GM21423 (cell line): ENCODE data around the gene BNIP3.
"Not testable (repeated sequence)": the region's sequence is repeated elsewhere in the genome, so short reads cannot be mapped to it uniquely, and the experiment has no call there.

Experiments used
- ATAC-seq: cut with Tn5 transposase; IDR thresholded peaks from one replicate; pipeline ENCODE4 v1.9.1; 2021; ENCODE audit warnings: mild to moderate bottlenecking, moderate library complexity; ENCODE audit not compliant: unreplicated experiment

BNIP3 gene

DNA sequence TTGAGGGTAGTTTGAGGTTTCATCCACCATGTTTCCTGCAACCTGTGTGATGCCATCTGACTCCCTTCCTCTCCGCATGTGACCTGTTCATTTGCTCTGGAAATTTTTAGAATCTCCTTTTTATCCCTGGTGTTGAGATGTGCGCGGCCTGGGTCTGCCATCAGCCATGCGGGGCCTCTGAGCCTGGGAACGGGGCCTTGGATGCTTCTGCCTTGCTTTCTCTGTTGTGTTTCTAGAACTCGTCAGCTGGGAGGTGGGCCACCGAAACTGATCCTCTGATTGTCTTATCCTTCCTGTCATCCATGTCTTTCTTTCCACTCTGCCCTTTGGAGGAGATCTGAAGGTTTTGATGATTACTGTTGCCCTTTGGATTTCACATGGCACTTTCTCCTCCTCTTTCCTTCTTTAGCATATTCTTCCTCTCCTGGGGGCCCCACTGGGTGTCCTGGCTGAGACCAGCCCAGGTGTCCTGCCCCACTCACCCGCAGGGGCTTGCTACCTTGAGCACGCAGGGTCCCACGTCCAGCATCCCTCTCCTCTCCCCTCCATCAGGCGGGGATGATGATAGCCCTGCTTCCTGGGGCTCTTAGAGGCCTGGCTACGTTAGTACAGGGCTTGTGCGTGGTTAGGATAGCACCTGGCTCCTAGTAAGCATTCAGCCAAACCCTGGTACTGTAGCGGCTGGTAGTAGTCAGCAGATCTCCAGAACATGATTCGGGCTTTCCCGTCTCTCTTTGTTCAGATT, 51.0 kb downstream of the BNIP3 start:
- no peak for ATAC-seq

DNA sequence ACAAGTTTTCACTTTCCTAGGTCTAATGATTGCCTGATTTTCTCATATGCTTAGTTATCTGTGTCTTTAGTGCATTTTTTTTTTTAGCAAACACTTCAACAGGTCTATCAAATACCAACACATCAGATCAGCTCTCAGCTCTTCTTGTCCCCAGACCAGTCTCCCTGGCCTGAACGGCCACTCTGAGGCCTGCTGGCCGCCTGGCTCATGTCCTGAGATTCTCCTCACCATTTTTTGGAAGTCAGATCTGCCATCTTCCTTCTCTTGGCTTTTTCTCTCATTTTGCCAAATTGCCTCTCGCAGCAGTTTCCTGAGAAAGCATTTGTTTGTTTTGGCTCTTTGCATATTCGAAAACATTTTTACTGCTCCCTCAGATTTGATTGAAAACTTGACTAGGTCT, 51.6 kb downstream of the BNIP3 start:
- no peak for ATAC-seq

DNA sequence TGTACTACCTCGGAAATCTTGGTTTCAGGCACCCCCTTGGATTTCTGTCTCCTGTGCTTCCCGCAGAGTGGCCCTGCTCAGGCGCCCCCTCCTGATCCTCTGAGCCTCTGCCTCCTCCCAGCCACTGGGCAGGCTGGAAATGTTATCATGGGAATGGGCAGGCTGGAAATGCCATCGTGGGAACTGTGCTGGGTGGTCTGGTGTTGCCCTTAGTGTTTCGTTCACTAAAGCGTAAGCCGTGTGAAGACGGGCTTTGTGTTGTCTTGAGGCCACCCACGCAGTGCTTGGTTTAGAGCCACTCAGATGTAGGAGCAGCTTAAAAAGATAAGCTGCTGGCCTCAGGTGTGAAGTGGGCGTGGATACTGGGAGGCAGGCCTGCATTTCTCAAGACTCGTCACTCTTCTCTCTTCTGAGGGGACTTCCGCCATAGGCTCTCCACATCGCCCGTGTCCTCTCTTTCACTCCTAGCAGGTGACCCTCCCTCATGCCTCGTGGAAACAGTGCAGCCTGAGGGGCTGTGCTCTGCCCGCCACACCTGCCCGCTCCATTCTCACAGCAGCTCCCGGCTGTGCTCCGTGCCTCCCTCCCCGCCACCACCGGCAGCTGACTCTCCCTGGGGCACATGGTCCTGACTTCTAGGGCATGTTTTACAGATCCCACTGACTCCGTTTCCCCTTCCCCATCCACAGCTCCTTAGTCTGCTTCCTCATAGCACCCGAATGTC, 52.4 kb downstream of the BNIP3 start:
- no peak for ATAC-seq

DNA sequence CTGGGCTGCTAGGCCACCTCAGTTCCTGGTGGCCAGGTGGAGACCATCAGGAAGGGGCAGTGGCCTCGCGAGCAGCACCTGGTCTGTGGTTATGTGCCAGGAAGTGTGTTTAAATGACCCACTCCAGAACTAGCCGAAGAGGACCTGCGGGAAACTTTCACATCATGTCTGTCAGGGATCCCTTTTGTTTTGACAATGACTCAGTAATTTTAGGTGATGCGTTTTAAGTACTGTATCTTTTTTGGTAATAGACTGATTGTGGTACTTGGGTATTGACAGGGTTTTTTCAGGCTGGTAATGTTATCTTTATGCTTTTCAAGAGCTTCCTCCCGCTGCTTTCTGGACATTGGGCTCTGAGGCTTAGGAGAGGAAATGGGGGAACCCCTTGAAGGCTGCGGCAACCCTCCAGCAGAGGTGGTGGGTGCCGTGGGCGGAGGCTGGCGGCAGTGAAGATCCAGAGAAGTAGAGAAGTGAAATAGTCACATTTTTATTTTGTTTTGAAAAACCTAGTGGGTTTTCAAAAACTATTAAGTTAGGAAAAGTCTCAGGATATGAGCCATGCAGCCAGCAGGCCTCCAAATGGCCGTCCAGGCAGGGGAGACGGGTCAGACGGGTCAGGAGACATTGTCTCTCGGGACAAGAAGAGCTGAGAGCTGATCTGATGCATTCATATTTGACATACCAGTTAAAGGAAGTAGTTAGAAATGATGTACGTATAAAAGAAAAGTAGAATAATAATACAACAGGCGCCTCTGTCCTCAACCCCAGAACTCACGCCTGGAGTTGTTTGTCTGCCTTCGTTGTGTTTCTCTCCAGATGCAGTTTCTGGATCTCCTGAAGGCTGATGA, 53.3 kb downstream of the BNIP3 start:
- peak; percentile 79 for ATAC-seq

DNA sequence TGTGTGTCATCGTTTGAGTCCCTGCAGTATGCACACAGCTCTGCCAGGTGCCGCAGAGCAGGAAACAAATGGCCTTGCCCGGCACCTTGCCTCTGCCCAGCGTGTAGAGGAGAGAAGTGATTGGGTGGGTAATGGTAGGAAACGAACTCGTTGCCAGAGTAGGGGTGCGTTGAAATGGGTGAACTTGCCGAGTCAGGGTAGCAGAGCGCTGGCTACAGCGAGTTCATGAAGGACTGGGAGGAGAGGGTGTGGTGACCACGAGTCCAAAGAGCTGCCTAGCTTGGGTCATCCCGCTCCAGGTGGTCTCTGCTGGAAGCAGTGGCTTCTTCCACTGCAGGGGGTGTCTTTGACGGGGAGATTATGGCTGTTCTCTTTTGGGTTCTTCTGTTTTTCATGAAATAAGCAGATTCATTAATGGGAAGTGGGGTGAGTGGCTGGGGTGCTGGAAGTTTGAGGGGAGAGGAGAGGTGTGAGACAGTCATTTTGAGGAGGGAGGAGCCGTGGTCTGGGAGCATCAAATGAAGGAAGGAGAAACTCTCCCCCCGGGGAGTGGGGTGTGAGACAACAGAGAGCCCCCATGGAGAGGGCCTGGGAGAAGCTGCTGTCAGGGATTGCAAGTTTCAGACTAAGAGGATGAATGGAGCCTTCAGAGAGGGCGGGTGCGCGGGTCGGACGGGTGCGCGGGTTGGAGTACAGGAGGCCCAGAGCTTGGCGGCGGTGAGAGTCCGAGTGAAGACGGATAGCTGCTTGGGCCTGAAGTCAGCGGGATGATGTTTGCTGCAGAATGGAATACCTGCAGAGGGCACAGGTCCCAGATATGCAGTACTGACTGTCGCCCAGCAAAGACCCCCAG, 54.8 kb downstream of the BNIP3 start:
- ATAC-seq, result no peak

DNA sequence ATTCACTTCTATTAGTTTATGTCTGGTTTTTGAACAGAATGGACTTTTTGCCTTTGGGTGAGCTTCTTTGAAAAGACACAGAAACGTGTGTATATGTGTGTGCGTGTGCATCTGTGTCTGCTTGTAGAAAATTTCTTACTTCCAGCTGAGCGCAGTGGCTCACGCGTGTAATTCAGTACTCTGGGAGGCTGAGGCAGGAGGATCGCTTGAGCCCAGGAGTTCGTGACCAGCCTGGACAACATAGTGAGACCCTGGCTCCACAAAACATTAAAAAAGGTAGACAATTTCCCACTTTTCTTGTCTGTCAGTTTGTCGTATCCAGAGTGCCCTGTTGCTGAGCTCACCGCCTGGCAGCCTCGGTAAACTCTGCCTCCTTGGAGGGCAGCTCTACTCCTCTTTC, 55.5 kb downstream of the BNIP3 start:
- ATAC-seq, result no peak

DNA sequence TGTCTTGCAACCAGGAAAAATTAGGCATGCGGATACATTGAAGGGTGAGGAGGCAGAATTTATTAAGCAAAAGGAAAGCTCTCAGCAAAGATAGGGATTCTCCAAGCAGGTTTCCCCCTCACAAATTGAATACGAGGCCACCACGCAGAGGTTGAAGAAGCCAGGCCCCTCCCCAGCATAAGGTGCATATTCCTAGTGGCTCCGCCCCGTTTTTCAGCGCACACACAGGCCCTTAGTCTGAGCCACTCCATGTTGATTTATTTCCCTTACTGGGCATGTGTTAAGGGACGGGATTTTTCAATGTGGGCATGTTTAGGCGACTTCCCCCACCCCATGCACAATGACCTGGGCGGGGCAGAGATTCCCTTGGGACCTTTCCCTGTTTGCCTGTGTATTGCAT, 56.0 kb downstream of the BNIP3 start:
- ATAC-seq, result no peak

DNA sequence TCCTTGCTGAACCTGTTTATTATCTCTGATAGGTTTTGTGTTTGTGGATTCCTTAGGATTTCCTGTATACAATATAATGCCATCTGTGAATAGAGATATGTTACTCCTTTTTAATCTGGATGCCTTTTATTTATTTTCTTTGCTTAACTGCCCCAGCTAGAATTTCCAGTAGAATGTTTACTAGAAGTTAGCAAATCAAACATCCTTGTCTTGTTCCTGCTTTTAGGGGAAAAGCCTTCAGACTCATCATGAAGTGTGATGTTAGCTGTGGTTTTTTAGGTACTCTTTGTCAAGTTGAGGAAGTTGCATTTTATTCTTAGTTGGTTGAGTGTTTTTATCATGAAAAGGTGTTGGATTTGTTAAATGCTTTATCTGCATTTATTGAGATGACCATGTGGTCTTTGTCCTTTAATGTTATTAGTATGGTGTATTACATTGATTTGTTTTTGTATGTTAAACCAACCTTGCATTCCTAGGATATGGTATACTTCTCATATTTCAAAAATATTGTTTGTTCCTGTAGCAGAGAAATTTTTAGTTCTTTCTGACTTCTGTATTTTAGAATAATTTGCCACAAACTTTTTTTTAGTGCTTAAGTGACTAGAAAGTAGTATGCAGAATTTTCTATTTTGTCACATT, 56.6 kb downstream of the BNIP3 start:
- ATAC-seq, result no peak

DNA sequence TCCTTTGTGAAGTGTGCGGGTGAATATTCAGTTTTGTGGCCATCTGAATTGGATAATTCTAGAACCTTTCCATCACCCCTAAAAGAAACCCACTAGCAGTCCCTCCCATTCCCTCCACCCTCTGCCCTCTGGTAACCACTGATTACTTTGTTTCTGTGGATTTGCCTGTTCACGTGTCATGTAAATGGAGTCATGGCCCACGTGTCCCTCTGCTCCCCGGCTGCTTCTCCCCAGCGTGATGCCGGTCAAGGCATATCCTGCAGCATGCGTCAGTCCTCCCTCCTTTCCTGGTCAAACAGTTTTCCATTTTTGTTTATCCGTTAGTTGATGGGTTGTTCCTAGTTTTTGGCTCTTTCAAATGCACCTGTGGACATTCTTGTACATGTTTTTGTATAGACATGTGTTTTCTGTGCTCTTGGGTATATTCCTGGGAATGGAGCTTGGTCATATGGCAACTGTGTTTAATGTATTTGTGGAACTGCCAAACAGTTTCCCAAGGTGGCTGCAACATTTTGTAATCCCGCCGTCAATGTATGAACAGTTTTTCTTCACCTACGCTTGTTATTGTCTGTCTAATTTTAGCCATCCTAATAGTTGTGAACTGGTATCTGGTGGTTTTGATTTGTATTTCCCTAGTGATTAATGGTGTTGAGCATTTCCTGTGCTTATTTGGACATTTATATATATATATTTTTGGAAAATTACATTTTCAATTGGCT, 58.5 kb downstream of the BNIP3 start:
- no peak for ATAC-seq

DNA sequence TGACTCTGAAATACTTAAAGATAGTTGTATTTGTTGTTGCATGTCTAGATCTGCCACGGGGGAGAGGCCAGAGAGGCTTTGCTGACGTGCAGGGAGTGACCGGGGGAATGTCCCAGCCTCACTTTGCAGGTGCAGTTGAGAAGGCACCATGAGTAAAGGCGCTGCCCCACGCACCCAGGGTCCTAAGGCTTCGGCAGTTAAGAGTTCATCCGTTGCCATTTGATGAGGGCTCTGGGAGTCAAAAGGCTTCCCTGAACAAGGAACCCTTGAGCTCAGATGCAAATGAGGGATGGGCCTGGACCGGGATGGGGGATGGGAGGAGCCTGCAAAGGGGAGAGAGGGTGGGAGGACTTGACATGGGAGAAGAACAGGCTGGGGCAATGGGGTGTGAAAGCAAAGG, 60.5 kb downstream of the BNIP3 start:
- peak; percentile 65 for ATAC-seq

DNA sequence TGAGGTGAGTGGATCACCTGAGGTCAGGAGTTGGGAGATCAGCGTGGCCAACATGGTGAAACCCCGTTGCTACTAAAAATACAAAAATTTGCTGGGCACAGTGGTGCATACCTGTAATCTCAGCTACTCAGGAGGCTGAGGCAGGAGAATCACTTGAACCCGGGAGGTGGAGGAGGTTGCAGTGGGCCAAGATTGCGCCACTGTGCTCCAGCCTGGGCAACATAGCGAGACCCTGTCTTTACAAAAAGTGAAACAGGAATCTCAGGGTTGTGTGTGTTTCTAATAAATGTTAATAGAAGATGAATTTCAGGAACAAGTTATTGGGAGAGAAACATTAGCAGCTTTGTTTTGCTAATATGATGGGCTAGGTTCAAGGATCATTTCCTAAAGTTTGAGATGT, 61.0 kb downstream of the BNIP3 start:
- ATAC-seq, result no peak

DNA sequence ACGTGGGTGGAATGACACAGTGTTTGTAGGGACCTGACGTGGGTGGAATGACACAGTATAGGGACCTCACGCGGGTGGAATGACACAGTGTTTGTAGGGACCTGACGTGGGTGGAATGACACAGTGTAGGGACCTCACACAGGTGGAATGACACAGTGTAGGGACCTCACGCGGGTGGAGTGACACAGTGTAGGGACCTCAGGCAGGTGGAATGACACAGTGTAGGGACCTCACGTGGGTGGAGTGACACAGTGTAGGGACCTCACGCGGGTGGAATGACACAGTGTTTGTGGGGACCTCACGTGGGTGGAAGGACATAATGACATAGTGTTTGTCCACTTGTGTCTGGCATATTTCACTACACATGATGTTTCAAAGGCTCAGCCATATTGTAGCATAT, 61.6 kb downstream of the BNIP3 start:
- no peak for ATAC-seq

DNA sequence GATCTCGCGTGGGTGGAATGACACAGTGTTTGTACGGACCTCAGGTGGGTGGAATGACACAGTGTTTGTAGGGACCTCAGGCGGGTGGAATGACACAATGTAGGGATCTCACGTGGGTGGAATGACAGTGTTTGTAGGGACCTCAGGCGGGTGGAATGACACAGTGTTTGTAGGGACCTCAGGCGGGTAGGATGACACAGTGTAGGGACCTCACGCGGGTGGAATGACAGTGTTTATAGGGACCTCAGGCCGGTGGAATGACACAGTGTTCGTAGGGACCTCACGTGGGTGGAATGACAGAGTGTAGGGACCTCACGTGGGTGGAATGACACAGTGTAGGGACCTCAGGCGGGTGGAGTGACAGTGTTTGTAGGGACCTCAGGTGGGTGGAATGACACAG, 62.3 kb downstream of the BNIP3 start:
- not testable (repeated sequence) for ATAC-seq
